Tibial artery (tissue), 4 donors: ENCODE data around the gene WTIP.

Experiments
- DNase-seq, 2 donors: peaks; one replicate each; pipeline ENCODE4 v3.0.0-alpha.2; 2019
- H3K27ac ChIP-seq, 2 donors: fragments of 200-600 bp; sonication (generic) in 1 of 2; 1 replicate in 1 of 2; 2 replicates in 1 of 2; pipeline ENCODE4 v1.5.1; 2018 to 2019; ENCODE audit warnings: mild to moderate bottlenecking in 1 of 2
- H3K27me3 ChIP-seq, 2 donors: fragments of 200-600 bp; sonication (generic) in 1 of 2; one replicate each; pipeline versions ENCODE4 v1.5.1 to v1.6.0; 2016 to 2019
- H3K36me3 ChIP-seq, 3 donors: fragments of 200-600 bp; sonication (generic) in 2 of 3; one replicate each; pipeline ENCODE4 v1.5.1; 2016 to 2019; ENCODE audit warnings: mild to moderate bottlenecking in 2 of 3
- H3K4me1 ChIP-seq, 4 donors: fragments of 200-600 bp; sonication (generic) in 2 of 4; 1 replicate in 3 of 4; 2 replicates in 1 of 4; pipeline ENCODE4 v1.5.1; 2016 to 2019
- H3K4me3 ChIP-seq, 2 donors: fragments of 200-600 bp; sonication (generic) in 1 of 2; 1 replicate in 1 of 2; 2 replicates in 1 of 2; pipeline ENCODE4 v1.5.1; 2018 to 2019; ENCODE audit warnings: mild to moderate bottlenecking in 2 of 2
- H3K9me3 ChIP-seq, 3 donors: fragments of 200-600 bp; sonication (generic) in 1 of 3; one replicate each; pipeline ENCODE4 v1.5.1; 2016 to 2019
- CTCF ChIP-seq, 2 experiments: fragments of 200-600 bp in 1 of 2; fragments of 450-650 bp in 1 of 2; IDR thresholded peaks; one replicate each; pipeline ENCODE4 v1.5.1; 2017 to 2019; ENCODE audit warnings: antibody characterized with exemption in 2 of 2, mild to moderate bottlenecking in 1 of 2, moderate library complexity in 1 of 2
- intact Hi-C: fragments of 100-400 bp; cut with DNase I; formaldehyde crosslinking; loops from one replicate; pipeline ENCODE4 v1.15.0; 2023; ENCODE audit warnings: low total_unique reads

WTIP gene

GRCh38 chr19:34481861-34482379 lies 362 bp downstream of the WTIP start:
- DNase-seq = peak in 1 of 2 donors; percentile 75
- H3K27ac ChIP-seq = peak overlapping the region; percentile 93 to 96

GRCh38 chr19:34482380-34483250 lies 1.1 kb downstream of the WTIP start:
- Histone ChIP-seq H3K36me3 (no peaks in the 10 kb centered on the region), H3K27me3 (no peaks in the 10 kb centered on the region), H3K27ac (peak overlapping the region; percentile 93 to 96), H3K4me1 (peaks cover 0 to 60% (median 40%) of the 10 kb centered on the region in 4 donors), H3K9me3 (no peaks in the 10 kb centered on the region), H3K4me3 (peak overlapping the region; percentile 85 to 87)
- TF ChIP-seq CTCF (IDR thresholded peaks at IDR 0.05) = no peak
- intact Hi-C loops = loop anchor here (5.0 kb wide), 1 partner anchor 55 kb away; the partner anchor contains the start of gene UBA2
- DNase-seq = peak in 1 of 2 donors; percentile 68

More at GRCh38 chr19:34481861-34482379, 362 bp downstream of the WTIP start:
- Histone ChIP-seq H3K36me3 (no peaks in the 10 kb centered on the region), H3K27me3 (no peaks in the 10 kb centered on the region), H3K4me3 (peak overlapping the region; percentile 85 to 87), H3K9me3 (no peaks in the 10 kb centered on the region), H3K4me1 (peaks cover 0 to 54% (median 35%) of the 10 kb centered on the region in 4 donors)
- no peak for TF ChIP-seq CTCF (IDR thresholded peaks at IDR 0.05)
- intact Hi-C loops = loop anchor here (5.0 kb wide), 1 partner anchor 55 kb away; the partner anchor contains the start of gene UBA2

GRCh38 chr19:34484328-34484727 lies 2.8 kb downstream of the WTIP start:
- peak in 1 of 2 donors; percentile 84 for DNase-seq
- Histone ChIP-seq H3K27me3 (no peaks in the 10 kb centered on the region), H3K4me3 (peak overlapping the region; percentile 85 to 87), H3K4me1 (peaks cover 0 to 70% (median 51%) of the 10 kb centered on the region in 4 donors), H3K27ac (peak overlapping the region; percentile 93 to 96), H3K9me3 (no peaks in the 10 kb centered on the region), H3K36me3 (peaks cover 0 to 3% (median 0%) of the 10 kb centered on the region in 3 donors)
- TF ChIP-seq CTCF (IDR thresholded peaks at IDR 0.05) = no peak
- intact Hi-C loops = loop anchor here (5.0 kb wide), 1 partner anchor 57 kb away; the partner anchor contains the start of gene UBA2

GRCh38 chr19:34485831-34486230 lies 4.3 kb downstream of the WTIP start:
- DNase-seq = peak in 1 of 2 donors; percentile 53
- peak overlapping the region; percentile 85 to 87 for H3K4me3 ChIP-seq
- H3K27ac ChIP-seq = peak overlapping the region; percentile 93 to 96
- H3K36me3 ChIP-seq = peaks cover 6 to 13% (median 9%) of the 10 kb centered on the region in 3 donors
- H3K9me3 ChIP-seq = no peaks in the 10 kb centered on the region
- TF ChIP-seq CTCF (IDR thresholded peaks at IDR 0.05) = no peak
- H3K4me1 ChIP-seq = peaks cover 0 to 71% (median 50%) of the 10 kb centered on the region in 4 donors
- intact Hi-C loops = no loop called here
- H3K27me3 ChIP-seq = no peaks in the 10 kb centered on the region

- no peaks in the 10 kb centered on the region for H3K27me3 ChIP-seq
- H3K4me1 ChIP-seq = peaks cover 0 to 67% (median 45%) of the 10 kb centered on the region in 4 donors
- peaks cover 24 to 31% (median 25%) of the 10 kb centered on the region in 3 donors for H3K36me3 ChIP-seq
- H3K27ac ChIP-seq = peak overlapping the region; percentile 52 to 93
- H3K9me3 ChIP-seq = no peaks in the 10 kb centered on the region
- peak in 1 of 2 donors; percentile 56 for DNase-seq
- intact Hi-C loops = no loop called here
- no peak for TF ChIP-seq CTCF (IDR thresholded peaks at IDR 0.05)
- no peak overlapping the region for H3K4me3 ChIP-seq
Observed at GRCh38 chr19:34487651-34488051, 6.1 kb downstream of the WTIP start.
